UCSD-AML1 (cell line): Measurements from ENCODE around the gene SPATA32.

ENCODE experiments used
- DNase-seq: peaks from one replicate; lab custom pipeline; 2025; ENCODE audit not compliant: unreplicated experiment; lab: John Stamatoyannopoulos, UW

The SPATA32 gene

DNA sequence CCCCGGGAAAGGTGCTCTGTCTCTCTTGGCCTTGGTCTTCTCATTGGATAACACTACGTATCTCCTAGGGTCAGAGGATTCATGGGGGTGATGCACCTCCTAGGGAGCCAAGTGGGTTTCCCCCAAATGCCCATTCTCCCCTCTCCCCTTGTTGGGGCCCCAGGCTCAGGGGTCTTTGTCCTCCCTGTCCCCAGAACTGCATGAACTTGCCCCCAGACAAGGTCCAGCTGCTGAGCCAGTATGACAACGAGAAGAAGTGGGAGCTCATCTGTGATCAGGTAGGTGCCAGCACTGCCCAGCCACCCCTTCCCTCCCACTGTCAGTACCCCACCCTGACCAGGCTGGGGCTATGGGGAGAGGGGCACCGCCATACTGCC is 31.5 kb downstream of the SPATA32 start:
- no peak for DNase-seq

DNA sequence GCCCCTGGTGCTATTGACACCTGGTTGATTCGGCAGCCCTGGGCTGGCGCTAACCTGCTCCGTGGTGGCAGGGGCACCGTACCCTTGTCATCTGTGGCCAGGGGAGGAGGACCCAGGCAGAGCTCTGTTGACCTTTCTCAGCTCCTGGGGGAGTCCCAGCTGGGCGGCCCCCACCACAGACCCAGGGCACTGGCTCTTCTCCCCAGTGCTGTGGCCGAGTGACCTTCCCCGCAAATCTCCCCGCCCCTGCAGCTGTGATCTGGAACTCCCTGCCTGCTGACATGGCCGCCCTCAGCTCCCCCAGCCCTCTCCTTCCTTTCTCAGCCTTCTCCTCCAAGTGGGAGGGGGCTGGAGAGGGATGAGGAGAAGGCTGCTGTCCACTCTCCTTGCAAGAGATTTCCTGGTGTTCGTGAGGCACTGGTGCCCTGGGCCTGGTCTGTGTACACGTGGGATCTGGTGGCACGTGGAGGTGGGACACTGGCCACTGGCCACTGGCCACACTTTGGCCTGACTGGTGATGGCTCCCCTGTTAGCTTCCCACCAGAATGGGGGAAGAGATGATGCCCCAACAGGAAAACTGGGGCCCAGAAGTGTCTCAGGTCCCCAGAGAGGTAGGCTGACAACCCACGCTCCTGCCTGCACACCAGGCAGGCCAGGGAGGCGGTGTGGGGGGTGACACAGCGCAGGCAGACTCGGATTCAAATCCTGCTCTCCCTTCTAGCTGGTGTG is 32.0 kb downstream of the SPATA32 start:
- no peak for DNase-seq

- peak; percentile 87 for DNase-seq
Observed at GRCh38 chr17:45228763-45229539, 32.9 kb downstream of the SPATA32 start.

DNA sequence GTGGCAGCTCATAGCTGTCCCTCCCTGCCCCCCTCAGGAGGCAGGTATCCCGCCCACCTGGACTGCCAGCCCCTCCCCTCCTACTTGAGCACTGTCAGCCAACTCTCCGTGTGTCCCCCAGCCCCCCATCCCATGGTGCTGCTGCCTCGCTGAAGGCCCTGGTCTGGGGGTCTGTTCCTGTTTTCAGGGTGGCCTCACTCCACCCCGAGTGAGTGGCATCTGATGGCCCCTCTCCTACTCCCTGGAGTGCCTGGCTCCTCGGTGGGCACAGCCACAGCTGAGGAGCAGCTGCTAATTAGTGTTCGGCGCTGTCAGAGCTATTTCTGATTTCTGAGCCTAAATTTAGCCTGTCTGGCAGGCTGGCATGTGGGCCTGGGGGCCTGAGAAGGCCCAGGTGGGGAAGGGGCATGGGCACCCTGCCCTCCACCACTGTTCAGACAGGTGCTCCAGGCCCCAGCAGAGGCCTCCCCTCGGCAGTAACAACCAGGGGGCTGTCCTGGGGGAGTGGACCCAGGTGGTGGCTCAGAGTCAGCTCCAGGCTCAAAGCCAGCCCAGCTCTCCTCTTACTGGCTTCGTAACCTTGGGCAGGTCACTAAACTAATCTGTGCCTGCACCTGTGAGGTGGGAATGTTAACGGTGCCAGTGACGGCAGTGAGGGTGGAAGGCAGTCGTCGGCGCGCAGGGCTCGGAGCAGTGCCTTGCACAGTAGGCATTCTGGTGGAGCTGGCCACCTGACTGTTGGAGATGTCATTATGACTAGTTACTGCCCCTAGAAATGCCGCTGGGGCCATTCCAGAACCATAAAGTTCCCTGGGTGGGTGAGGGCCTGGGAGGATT is 33.8 kb downstream of the SPATA32 start:
- DNase-seq: no peak

DNA sequence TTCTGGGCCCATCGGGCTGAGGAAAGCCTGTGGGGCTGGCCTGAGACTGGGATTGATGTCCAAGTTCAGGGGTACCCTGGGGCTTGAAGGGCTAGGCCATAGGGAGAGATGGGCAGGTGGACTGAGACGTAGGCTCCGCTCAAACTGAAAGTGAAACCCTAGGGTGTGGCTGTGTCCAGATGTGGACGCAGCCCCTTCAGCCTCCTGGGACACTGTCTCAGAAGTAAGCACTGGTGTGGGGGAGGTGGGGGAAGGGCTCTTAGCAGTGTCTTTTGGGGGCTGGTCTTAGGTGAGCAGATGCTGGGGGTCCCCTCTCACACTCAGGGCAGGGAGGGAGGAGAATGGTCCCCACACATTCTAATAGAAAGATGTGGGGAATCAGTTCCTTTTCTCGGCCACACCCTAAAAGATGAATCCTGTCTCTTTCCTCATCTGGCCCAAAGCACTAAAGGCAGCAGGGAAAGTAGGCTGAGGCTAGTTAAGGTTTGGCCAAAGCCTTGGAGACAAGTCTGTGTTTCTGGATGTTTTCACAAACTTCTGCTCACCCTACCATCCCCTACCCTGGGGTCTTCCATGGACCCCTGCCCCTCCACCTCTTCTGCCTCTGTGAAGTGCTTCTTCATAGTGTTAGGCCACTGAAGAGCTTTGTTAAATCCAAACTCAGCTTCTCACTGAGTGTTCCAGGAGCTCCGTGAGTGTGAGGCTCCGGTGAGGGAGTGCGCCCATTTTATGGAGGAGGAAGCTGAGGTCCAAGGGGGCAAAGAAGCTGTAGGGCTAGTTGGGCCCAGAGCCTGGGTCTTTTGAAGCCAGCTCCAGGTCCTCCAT is 34.6 kb downstream of the SPATA32 start:
- no peak for DNase-seq

GRCh38 chr17:45226576-45226975 is 35.3 kb downstream of the SPATA32 start:
- no peak for DNase-seq

- DNase-seq: peak; percentile 96
Observed at GRCh38 chr17:45225964-45226530, 35.8 kb downstream of the SPATA32 start.

- peak; percentile 51 for DNase-seq
Observed at GRCh38 chr17:45225051-45225700, 36.7 kb downstream of the SPATA32 start.

DNA sequence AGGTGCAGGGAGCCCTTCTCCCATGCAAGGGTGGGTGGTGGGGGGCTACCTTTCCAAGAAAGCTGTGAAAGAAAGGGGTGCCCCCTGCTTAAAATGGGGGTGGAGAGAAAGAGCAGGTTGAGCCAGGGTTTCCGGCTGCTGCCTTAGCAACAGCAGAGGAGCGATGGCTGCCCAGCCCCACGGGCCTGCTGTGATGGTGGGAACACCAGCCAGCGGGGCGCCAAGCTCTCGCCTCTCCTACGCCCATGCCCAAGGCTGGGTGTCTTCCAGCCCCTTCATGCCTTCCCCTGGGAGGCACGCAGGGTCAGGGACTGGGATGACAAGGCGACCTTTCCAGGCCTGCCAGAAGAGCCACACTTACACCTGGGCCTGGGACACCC is 37.2 kb downstream of the SPATA32 start:
- DNase-seq: no peak

- no peak for DNase-seq
Observed at GRCh38 chr17:45223539-45224528, 38.1 kb downstream of the SPATA32 start.

DNA sequence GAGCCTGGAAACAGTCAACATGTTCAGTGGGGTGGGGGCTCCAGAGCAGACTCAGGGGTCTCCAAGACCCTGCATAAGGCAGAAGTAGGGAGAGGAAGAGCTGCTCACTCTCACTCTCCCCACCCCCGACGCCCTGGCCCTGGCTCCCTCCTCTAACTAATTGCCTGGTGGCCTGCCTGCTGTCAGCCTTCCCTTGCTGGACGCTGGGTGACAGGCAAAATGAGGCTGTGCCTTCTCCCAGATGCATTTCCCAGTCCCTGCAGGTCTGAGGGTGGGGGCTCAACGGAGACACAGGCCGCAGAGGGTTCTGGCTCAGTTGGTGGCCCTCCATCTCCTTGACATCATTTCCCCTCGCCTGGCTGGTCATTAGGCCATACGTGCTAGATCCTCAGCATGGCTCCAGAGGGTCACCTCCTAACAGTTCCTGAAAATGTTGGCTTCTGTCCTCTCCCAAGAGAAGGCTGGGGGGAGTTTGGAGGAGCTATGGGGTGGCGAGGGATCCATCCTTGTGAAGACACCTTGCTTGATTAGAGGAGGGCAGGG is 38.8 kb downstream of the SPATA32 start:
- DNase-seq: no peak

DNA sequence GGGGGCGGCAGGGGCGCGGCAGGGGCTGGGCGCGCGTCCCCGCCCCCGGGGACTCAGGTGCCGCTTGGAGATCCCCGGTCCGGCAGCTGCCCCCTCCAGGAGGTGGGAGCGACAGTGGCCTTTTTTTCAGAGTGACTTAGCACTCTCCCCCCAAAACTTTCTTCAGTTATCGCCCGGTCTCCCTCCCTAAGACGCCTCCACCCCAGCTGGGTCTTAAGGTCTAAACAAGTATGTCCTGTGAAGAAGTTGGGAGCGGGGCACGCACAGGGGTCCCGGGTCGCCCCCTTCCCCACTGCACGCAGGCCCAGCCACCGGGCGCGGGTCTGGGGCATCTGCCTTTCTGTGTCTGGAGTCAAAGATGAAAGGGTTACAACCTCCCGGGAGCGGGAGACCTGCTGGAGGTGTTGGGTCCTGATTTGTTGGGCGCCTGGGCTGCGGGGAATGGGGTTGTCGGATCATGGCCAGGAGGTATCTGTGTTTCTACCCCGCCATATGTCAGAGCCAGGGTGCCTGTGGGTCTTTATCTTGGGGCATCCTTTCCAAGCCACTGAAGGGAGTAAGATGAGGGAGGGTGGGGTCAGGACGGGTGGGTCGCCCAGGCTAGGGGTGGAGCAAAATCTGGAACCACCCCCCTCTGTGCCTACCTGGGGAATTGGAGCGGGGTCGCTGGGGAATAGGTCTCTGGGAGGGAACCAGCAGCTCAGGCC is 39.5 kb downstream of the SPATA32 start:
- DNase-seq: no peak

DNA sequence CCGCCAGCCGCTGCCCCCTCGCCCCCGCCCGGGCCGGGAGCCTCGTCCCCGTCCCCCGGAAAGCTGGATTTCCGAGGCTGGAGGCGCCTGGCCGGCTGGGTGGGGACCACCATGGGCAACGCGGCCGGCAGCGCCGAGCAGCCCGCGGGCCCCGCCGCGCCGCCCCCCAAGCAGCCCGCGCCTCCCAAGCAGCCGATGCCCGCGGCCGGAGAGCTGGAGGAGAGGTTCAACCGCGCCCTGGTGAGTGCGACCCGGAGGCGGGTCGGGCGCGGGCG is 39.9 kb downstream of the SPATA32 start:
- DNase-seq: no peak

DNA sequence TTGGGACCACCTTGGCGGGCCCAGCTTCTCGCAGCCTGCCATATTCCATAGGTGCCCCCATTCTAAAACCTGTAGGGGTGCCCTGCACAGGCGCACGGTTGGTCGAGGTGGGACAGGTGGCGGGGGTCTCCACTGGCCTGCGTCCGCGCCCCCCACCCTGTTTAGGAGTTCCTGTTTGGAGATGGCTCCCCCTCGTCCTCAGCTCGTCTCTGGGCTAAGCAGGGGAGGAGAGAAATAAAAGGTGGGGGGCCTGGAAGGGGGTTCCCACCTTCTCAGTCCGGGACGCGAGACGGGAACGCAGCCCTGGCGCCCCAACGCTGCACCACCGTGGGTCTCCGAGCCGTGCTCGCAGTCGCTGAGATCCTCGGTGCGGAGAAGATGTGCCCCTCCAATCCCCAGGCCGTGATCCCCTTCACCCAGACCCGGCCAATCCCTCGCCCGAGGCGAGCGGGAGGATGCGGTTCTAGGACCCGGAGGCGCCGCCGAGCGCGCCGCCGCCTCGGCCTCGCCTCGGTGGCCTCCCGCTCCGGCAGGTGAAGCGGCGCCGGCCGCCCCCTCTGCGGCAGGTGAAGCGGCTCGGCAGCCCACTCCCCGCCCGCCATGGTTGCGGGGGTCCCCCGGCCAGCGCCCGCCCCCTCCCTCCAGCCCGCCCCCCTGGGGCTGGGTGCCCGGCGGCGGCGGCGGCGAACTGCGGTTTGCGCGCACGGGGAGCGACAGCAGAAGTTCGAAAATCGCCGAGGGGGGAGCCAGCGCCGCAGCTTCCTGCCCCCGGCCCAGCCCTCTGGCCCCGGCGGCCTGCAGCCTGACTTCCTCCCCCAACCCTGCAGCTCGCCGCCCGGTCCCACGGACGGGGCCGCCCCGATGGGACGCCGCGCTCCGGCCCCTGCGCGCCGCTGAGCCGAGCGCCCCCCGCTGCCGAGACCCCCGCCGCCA is 40.5 kb downstream of the SPATA32 start, which contains the start of gene FMNL1:
FMNL1 (plus strand) TSS at position 805 of the 933 bp plus-strand sequence. CDS start 240 bp downstream, outside the sequence.
- peak; percentile 69 for DNase-seq

GRCh38 chr17:45220079-45220478 is 41.8 kb downstream of the SPATA32 start:
- DNase-seq: no peak

GRCh38 chr17:45218895-45219661 is 42.8 kb downstream of the SPATA32 start:
- peak; percentile 77 for DNase-seq
